HepG2 (cell line): Measurements from ENCODE around the gene C6orf136. TPM values are rescaled to one million over a fixed set of nuclear protein-coding genes. Genes with fewer than 3 reads are reported as not detected.

Experiments used
- ADNP ChIP-seq: sonication (generic); formaldehyde crosslinking; IDR thresholded peaks from 2 replicates; pipeline ENCODE4 v1.4.0; 2020; ENCODE audit warnings: missing genetic modification reagents
- MIER2 ChIP-seq: IDR thresholded peaks from 2 replicates; pipeline ENCODE4 v1.6.1; 2016; ENCODE audit warnings: missing biosample characterization, missing genetic modification reagents
- MXD4 ChIP-seq: IDR thresholded peaks from 2 replicates; pipeline ENCODE4 v1.6.1; 2016; ENCODE audit warnings: mild to moderate bottlenecking, missing biosample characterization, missing genetic modification reagents
- POLR2AphosphoS5 ChIP-seq: IDR thresholded peaks from 2 replicates; pipeline ENCODE4 v1.6.1; 2012; ENCODE audit warnings: low read depth, low read length
- SCMH1 ChIP-seq: sonication (generic); formaldehyde crosslinking; IDR thresholded peaks from 2 replicates; pipeline ENCODE4 v1.9.0; 2021; ENCODE audit warnings: missing genetic modification reagents, mild to moderate bottlenecking, borderline replicate concordance
- SRY ChIP-seq: sonication (generic); formaldehyde crosslinking; IDR thresholded peaks from 2 replicates; pipeline ENCODE4 v1.8.0; 2022; ENCODE audit warnings: mild to moderate bottlenecking, missing genetic modification reagents
- ZBTB1 ChIP-seq: sonication (generic); formaldehyde crosslinking; IDR thresholded peaks from 2 replicates; pipeline ENCODE4 v1.4.0; 2020; ENCODE audit warnings: missing genetic modification reagents, borderline replicate concordance
- ZNF136 ChIP-seq: sonication (generic); formaldehyde crosslinking; IDR thresholded peaks from 2 replicates; pipeline ENCODE4 v1.8.1; 2022; ENCODE audit warnings: low read depth, mild to moderate bottlenecking, moderate library complexity, missing genetic modification reagents
- ZNF329 ChIP-seq: sonication (generic); formaldehyde crosslinking; IDR thresholded peaks from 2 replicates; pipeline ENCODE4 v1.9.0; 2021; ENCODE audit warnings: low read depth, mild to moderate bottlenecking, missing genetic modification reagents
- ZNF790 ChIP-seq: sonication (generic); formaldehyde crosslinking; IDR thresholded peaks from 2 replicates; pipeline ENCODE4 v1.8.0; 2022; ENCODE audit warnings: missing genetic modification reagents, mild to moderate bottlenecking, borderline replicate concordance
- ZSCAN30 ChIP-seq: sonication (generic); formaldehyde crosslinking; IDR thresholded peaks from 2 replicates; pipeline ENCODE4 v1.5.0; 2020; ENCODE audit warnings: mild to moderate bottlenecking, missing genetic modification reagents
- polyA plus RNA-seq, 8 experiments: library from polyadenylated mRNA; depleted of rRNA in 3 of 8; stranded (reverse) in 7 of 8; unstranded in 1 of 8; fragments of >200 nt; fragmentation: Illumina TruSeq in 4 of 8; extraction: Trizol in 4 of 8; gene quantifications; 2 replicates each; pipeline versions ENCODE4 v1.2.1 to v1.2.3, GENCODE V29; 2011 to 2016; ENCODE audit warnings: low read depth in 4 of 8, missing spikeins in 1 of 8, mixed read lengths in 1 of 8; ENCODE audit not compliant: insufficient read depth in 1 of 8
- total RNA-seq, 5 experiments: library from RNA; depleted of rRNA; stranded (reverse); fragments of >200 nt; fragmentation: Illumina TruSeq; extraction: Trizol; gene quantifications; 2 replicates each; pipeline ENCODE4 v1.2.3, GENCODE V29; 2016; ENCODE audit warnings: low read depth in 1 of 5
- TF ChIP-seq, protein P1 (sequence below): sonication (generic); formaldehyde crosslinking; IDR thresholded peaks from 2 replicates; pipeline ENCODE4 v1.8.1; 2022; ENCODE audit warnings: mild to moderate bottlenecking, missing genetic modification reagents
- TF ChIP-seq, protein P2 (sequence below): sonication (generic); formaldehyde crosslinking; IDR thresholded peaks from 2 replicates; pipeline ENCODE4 v1.8.1; 2023; ENCODE audit warnings: missing genetic modification reagents, inconsistent platforms, borderline replicate concordance
- TF ChIP-seq, protein P3 (sequence below): sonication (generic); formaldehyde crosslinking; IDR thresholded peaks from 2 replicates; pipeline ENCODE4 v1.4.0; 2020; ENCODE audit warnings: missing genetic modification reagents
- TF ChIP-seq, protein P4 (sequence below): IDR thresholded peaks from 2 replicates; pipeline ENCODE4 v1.4.0; 2020; ENCODE audit warnings: mild to moderate bottlenecking, missing genetic modification reagents
- TF ChIP-seq, protein P5 (sequence below): sonication (generic); formaldehyde crosslinking; IDR thresholded peaks from 2 replicates; pipeline ENCODE4 v1.4.0; 2020; ENCODE audit warnings: mild to moderate bottlenecking, low read depth, missing genetic modification reagents
- TF ChIP-seq, protein P6 (sequence below): sonication (generic); formaldehyde crosslinking; conservative IDR thresholded peaks from 2 replicates; pipeline ENCODE4 v1.8.0; 2022; ENCODE audit warnings: low read depth, missing genetic modification reagents

C6orf136 gene
- total and polyA plus RNA-seq, 2 of the 13 experiments (the other 11 are each of a cell fraction or from before 2014, with no cell fraction given) = 12.0 to 26.2 TPM

DNA sequence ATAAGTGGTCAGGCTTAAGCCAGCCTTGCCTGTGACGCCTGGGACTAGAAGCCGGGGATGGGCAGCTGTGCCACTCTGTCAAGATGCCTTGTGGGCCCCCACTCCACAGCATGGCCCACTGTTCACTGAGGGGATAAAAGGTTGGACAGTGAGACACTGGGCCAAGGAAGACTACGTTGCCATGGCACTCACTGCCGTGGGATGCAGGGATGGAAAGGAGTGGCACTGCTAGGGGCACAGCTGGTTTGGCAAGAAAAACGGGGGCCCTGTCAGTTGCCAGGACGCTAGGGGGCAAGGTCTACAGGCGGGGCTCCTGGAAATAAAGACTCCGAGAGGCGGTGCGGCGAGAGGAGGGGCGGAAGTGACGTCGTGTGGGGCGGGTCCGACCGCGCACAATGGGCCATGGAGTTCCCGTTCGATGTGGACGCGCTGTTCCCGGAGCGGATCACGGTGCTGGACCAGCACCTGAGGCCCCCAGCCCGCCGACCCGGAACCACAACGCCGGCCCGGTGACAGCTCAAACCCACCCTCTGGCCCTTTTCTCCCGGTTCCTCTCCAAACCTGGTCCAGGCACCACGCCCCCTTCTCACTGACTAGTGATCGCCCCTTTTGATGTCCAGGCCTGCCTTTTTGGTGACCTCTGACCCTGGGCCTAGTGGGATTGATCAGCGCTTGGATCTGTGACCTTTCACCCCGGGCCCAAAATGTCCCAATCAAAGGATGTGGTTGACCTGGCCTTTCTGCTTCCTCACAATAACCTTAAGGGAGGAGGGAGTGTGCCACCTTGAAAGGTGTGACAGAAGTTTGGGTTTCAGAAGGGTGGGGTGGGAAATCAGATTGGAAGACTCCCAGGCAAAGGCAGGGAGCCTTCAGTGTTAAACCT is 20.2 kb upstream of the C6orf136 start, which contains the start of gene ATAT1 (continued):
- TF ChIP-seq, protein P1, sequence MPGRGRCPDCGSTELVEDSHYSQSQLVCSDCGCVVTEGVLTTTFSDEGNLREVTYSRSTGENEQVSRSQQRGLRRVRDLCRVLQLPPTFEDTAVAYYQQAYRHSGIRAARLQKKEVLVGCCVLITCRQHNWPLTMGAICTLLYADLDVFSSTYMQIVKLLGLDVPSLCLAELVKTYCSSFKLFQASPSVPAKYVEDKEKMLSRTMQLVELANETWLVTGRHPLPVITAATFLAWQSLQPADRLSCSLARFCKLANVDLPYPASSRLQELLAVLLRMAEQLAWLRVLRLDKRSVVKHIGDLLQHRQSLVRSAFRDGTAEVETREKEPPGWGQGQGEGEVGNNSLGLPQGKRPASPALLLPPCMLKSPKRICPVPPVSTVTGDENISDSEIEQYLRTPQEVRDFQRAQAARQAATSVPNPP (CRISPR knock-in tag) = peak; percentile 71
- TF ChIP-seq, protein P2, sequence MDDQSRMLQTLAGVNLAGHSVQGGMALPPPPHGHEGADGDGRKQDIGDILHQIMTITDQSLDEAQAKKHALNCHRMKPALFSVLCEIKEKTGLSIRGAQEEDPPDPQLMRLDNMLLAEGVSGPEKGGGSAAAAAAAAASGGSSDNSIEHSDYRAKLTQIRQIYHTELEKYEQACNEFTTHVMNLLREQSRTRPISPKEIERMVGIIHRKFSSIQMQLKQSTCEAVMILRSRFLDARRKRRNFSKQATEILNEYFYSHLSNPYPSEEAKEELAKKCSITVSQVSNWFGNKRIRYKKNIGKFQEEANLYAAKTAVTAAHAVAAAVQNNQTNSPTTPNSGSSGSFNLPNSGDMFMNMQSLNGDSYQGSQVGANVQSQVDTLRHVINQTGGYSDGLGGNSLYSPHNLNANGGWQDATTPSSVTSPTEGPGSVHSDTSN = no peak
- TF ChIP-seq MIER2 (CRISPR knock-in tag) = peak; percentile 44; the same call in 1 of the 2 replicates
- TF ChIP-seq, protein P3, sequence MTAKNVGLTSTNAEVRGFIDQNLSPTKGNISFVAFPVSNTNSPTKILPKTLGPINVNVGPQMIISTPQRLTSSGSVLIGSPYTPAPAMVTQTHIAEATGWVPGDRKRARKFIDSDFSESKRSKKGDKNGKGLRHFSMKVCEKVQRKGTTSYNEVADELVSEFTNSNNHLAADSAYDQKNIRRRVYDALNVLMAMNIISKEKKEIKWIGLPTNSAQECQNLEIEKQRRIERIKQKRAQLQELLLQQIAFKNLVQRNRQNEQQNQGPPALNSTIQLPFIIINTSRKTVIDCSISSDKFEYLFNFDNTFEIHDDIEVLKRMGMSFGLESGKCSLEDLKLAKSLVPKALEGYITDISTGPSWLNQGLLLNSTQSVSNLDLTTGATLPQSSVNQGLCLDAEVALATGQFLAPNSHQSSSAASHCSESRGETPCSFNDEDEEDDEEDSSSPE = peak; percentile 58; the same call in 1 of the 2 replicates
- no peak for TF ChIP-seq ZNF329 (CRISPR knock-in tag)
- no peak for TF ChIP-seq ZSCAN30 (CRISPR knock-in tag)
- TF ChIP-seq ZBTB1 = no peak
- no peak for TF ChIP-seq MXD4
- TF ChIP-seq SCMH1 = no peak
- TF ChIP-seq ADNP (CRISPR knock-in tag) = no peak
- peak; percentile 63 for TF ChIP-seq SRY (CRISPR knock-in tag)
- TF ChIP-seq, protein P4, sequence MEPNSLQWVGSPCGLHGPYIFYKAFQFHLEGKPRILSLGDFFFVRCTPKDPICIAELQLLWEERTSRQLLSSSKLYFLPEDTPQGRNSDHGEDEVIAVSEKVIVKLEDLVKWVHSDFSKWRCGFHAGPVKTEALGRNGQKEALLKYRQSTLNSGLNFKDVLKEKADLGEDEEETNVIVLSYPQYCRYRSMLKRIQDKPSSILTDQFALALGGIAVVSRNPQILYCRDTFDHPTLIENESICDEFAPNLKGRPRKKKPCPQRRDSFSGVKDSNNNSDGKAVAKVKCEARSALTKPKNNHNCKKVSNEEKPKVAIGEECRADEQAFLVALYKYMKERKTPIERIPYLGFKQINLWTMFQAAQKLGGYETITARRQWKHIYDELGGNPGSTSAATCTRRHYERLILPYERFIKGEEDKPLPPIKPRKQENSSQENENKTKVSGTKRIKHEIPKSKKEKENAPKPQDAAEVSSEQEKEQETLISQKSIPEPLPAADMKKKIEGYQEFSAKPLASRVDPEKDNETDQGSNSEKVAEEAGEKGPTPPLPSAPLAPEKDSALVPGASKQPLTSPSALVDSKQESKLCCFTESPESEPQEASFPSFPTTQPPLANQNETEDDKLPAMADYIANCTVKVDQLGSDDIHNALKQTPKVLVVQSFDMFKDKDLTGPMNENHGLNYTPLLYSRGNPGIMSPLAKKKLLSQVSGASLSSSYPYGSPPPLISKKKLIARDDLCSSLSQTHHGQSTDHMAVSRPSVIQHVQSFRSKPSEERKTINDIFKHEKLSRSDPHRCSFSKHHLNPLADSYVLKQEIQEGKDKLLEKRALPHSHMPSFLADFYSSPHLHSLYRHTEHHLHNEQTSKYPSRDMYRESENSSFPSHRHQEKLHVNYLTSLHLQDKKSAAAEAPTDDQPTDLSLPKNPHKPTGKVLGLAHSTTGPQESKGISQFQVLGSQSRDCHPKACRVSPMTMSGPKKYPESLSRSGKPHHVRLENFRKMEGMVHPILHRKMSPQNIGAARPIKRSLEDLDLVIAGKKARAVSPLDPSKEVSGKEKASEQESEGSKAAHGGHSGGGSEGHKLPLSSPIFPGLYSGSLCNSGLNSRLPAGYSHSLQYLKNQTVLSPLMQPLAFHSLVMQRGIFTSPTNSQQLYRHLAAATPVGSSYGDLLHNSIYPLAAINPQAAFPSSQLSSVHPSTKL (CRISPR knock-in tag) = peak; percentile 72
- TF ChIP-seq, protein P5, sequence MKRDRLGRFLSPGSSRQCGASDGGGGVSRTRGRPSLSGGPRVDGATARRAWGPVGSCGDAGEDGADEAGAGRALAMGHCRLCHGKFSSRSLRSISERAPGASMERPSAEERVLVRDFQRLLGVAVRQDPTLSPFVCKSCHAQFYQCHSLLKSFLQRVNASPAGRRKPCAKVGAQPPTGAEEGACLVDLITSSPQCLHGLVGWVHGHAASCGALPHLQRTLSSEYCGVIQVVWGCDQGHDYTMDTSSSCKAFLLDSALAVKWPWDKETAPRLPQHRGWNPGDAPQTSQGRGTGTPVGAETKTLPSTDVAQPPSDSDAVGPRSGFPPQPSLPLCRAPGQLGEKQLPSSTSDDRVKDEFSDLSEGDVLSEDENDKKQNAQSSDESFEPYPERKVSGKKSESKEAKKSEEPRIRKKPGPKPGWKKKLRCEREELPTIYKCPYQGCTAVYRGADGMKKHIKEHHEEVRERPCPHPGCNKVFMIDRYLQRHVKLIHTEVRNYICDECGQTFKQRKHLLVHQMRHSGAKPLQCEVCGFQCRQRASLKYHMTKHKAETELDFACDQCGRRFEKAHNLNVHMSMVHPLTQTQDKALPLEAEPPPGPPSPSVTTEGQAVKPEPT (CRISPR knock-in tag) = no peak; the same call in 1 of the 2 replicates
- peak; percentile 88 for TF ChIP-seq POLR2AphosphoS5
- 0 out of 2 replicates have a peak, but pooled peaks have one; percentile 72 for TF ChIP-seq ZNF790 (CRISPR knock-in tag)
- TF ChIP-seq, protein P6, sequence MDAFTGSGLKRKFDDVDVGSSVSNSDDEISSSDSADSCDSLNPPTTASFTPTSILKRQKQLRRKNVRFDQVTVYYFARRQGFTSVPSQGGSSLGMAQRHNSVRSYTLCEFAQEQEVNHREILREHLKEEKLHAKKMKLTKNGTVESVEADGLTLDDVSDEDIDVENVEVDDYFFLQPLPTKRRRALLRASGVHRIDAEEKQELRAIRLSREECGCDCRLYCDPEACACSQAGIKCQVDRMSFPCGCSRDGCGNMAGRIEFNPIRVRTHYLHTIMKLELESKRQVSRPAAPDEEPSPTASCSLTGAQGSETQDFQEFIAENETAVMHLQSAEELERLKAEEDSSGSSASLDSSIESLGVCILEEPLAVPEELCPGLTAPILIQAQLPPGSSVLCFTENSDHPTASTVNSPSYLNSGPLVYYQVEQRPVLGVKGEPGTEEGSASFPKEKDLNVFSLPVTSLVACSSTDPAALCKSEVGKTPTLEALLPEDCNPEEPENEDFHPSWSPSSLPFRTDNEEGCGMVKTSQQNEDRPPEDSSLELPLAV (CRISPR knock-in tag) = no peak
- peak; percentile 91 for TF ChIP-seq ZNF136 (CRISPR knock-in tag)
